ENCODE results near the gene FBN1. TPM values are rescaled to one million over a fixed set of nuclear protein-coding genes. Genes with fewer than 3 reads are reported as not detected.

The FBN1 gene
- total and polyA plus RNA-seq, 8 donors = 1.5 to 35.2 (median 5.2) TPM

GRCh38 chr15:48628832-48629231 lies 16.7 kb downstream of the FBN1 start:
- H3K9me3 ChIP-seq = no peaks in the 10 kb centered on the region
- WGBS, 2 donors = 51 to 54% methylated on average over 2 of the region's 2 CpGs
- no peak overlapping the region for H3K4me3 ChIP-seq
- H3K27me3 ChIP-seq = no peaks in the 10 kb centered on the region
- no peak for ATAC-seq
- no peaks in the 10 kb centered on the region for H3K4me1 ChIP-seq
- no peak for TF ChIP-seq CTCF (IDR thresholded peaks at IDR 0.05)
- no peak for FAIRE-seq
- H3K36me3 ChIP-seq = no peaks in the 10 kb centered on the region
- DNase-seq = no peak
- intact Hi-C loops (cut with DNase I) = no loop called here
- no peak overlapping the region for H3K27ac ChIP-seq

- FAIRE-seq (no peak), ATAC-seq (no peak), DNase-seq (no peak)
- 64 to 69% methylated on average over 7 of the region's 7 CpGs for WGBS, 2 donors
- TF ChIP-seq CTCF (IDR thresholded peaks at IDR 0.05) = no peak
- Histone ChIP-seq H3K36me3 (no peaks in the 10 kb centered on the region), H3K4me1 (no peaks in the 10 kb centered on the region), H3K9me3 (no peaks in the 10 kb centered on the region), H3K4me3 (no peak overlapping the region), H3K27ac (no peak overlapping the region), H3K27me3 (no peaks in the 10 kb centered on the region)
- intact Hi-C loops (cut with DNase I) = no loop called here
These were observed 18.1 kb downstream of the FBN1 start for GRCh38 chr15:48627260-48627940.

GRCh38 chr15:48625126-48625525 lies 20.4 kb downstream of the FBN1 start:
- ATAC-seq (no peak), FAIRE-seq (no peak), DNase-seq (no peak)
- intact Hi-C loops (cut with DNase I) = no loop called here
- 72 to 90% methylated on average over 2 of the region's 2 CpGs for WGBS, 2 donors
- Histone ChIP-seq H3K27ac (no peak overlapping the region), H3K4me3 (no peak overlapping the region), H3K36me3 (no peaks in the 10 kb centered on the region), H3K27me3 (no peaks in the 10 kb centered on the region), H3K4me1 (no peaks in the 10 kb centered on the region), H3K9me3 (no peaks in the 10 kb centered on the region)
- no peak for TF ChIP-seq CTCF (IDR thresholded peaks at IDR 0.05)

- Histone ChIP-seq H3K4me3 (no peak overlapping the region), H3K27me3 (no peaks in the 10 kb centered on the region), H3K36me3 (no peaks in the 10 kb centered on the region), H3K4me1 (no peaks in the 10 kb centered on the region), H3K9me3 (no peaks in the 10 kb centered on the region), H3K27ac (no peak overlapping the region)
- ATAC-seq = no peak
- WGBS, 2 donors = 86 to 93% methylated on average over 4 of the region's 4 CpGs
- intact Hi-C loops (cut with DNase I) = no loop called here
- no peak for DNase-seq
- FAIRE-seq = no peak
- TF ChIP-seq CTCF (IDR thresholded peaks at IDR 0.05) = no peak
These were observed 20.8 kb downstream of the FBN1 start for GRCh38 chr15:48624700-48625099.

GRCh38 chr15:48623456-48623855 lies 22.1 kb downstream of the FBN1 start:
- TF ChIP-seq CTCF (IDR thresholded peaks at IDR 0.05) = no peak
- no peaks in the 10 kb centered on the region for H3K36me3 ChIP-seq
- H3K9me3 ChIP-seq = no peaks in the 10 kb centered on the region
- intact Hi-C loops (cut with DNase I) = no loop called here
- FAIRE-seq (no peak), DNase-seq (no peak), ATAC-seq (no peak)
- H3K4me1 ChIP-seq = no peaks in the 10 kb centered on the region
- no peak overlapping the region for H3K27ac ChIP-seq
- H3K4me3 ChIP-seq = no peak overlapping the region
- 30% methylated on average over 1 of the region's 1 CpG for WGBS, 2 donors
- no peaks in the 10 kb centered on the region for H3K27me3 ChIP-seq

Data from pancreas (tissue), 10 donors.